ENCODE measurements around the gene RPL6.
"Not testable (repeated sequence)": the region's sequence is repeated elsewhere in the genome, so short reads cannot be mapped to it uniquely, and the experiment has no call there.

RPL6 gene

DNA sequence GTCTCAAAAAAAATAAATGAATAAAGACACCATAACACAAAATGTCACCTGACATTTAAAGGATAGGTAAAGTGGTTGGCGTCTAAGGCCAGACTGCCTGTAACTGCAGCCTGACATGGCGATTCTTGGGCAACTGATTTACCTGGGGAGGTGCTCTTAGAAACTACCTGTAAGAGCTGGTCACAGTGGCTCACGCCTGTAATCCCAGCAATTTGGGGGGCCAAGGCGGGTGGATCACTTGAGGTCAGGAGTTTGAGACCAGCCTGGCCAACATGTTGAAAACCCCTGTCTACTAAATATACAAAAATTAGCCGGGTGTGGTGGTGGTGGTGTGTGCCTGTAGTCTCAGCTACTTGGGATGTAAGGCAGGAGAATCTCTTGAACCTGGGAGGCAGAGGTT, 8.4 kb downstream of the RPL6 start:
- H3K27me3 ChIP-seq (ENCODE audit: insufficient read depth, low read length): no peaks in the 10 kb centered on the region
- no peaks in the 10 kb centered on the region for H3K79me2 ChIP-seq (ENCODE audit: control insufficient read depth, insufficient read depth, low read length, poor library complexity)
- WGBS (ENCODE audit: extremely low coverage, insufficient coverage, insufficient read length): no CpG with 5 or more reads among the region's 5 CpGs
- no peak overlapping the region for H2BK5ac ChIP-seq (ENCODE audit: low read depth, low read length, poor library complexity)
- H2BK12ac ChIP-seq (ENCODE audit: low read length): no peak overlapping the region
- H3K27ac ChIP-seq (ENCODE audit: low read depth, low read length): no peak overlapping the region
- peaks cover 6 to 17% of the 10 kb centered on the region in 2 experiments for H3K36me3 ChIP-seq (ENCODE audit: control insufficient read depth in 1 of 2, insufficient read depth in 2 of 2, low read length in 2 of 2)
- no peak overlapping the region for H3K14ac ChIP-seq (ENCODE audit: low read length)
- H2BK120ac ChIP-seq (ENCODE audit: insufficient read depth, low read length, poor library complexity): no peak overlapping the region
- H3K9ac ChIP-seq (ENCODE audit: low read length): no peak overlapping the region
- H3K4ac ChIP-seq (ENCODE audit: low read depth, low read length): no peak overlapping the region
- H4K12ac ChIP-seq (ENCODE audit: low read depth, low read length): no peak overlapping the region
- no peaks in the 10 kb centered on the region for H3K9me3 ChIP-seq (ENCODE audit: insufficient read depth, low read depth, low read length)
- no peak overlapping the region for H4K91ac ChIP-seq (ENCODE audit: low read depth, low read length)
- no peak overlapping the region for H2AK5ac ChIP-seq (ENCODE audit: low read length)
- no peak overlapping the region for H3K23ac ChIP-seq (ENCODE audit: low read length)
- H4K8ac ChIP-seq (ENCODE audit: low read depth, low read length): no peak overlapping the region
- H3K79me1 ChIP-seq (ENCODE audit: low read length): no peaks in the 10 kb centered on the region
- H2AFZ ChIP-seq (ENCODE audit: insufficient read depth, low read length, poor library complexity): no peak overlapping the region
- H3K4me2 ChIP-seq (ENCODE audit: low read length): no peak overlapping the region
- no peak for DNase-seq
- H3K4me3 ChIP-seq (ENCODE audit: low read depth, low read length): no peak overlapping the region
- H3K4me1 ChIP-seq (ENCODE audit: control insufficient read depth in 1 of 2, insufficient read depth in 2 of 2, low read length in 2 of 2): no peaks in the 10 kb centered on the region
- H3K18ac ChIP-seq (ENCODE audit: low read length): no peak overlapping the region

GRCh38 chr12:112393328-112393727, 16.1 kb downstream of the RPL6 start:
- Histone ChIP-seq H3K27me3 (ENCODE audit: insufficient read depth, low read length) (no peaks in the 10 kb centered on the region), H3K4me3 (ENCODE audit: low read depth, low read length) (no peak overlapping the region), H3K36me3 (ENCODE audit: control insufficient read depth in 1 of 2, insufficient read depth in 2 of 2, low read length in 2 of 2) (no peaks in the 10 kb centered on the region), H4K12ac (ENCODE audit: low read depth, low read length) (no peak overlapping the region), H3K79me2 (ENCODE audit: control insufficient read depth, insufficient read depth, low read length, poor library complexity) (no peaks in the 10 kb centered on the region), H3K18ac (ENCODE audit: low read length) (no peak overlapping the region), H2AK5ac (ENCODE audit: low read length) (no peak overlapping the region), H2BK12ac (ENCODE audit: low read length) (no peak overlapping the region), H2AFZ (ENCODE audit: insufficient read depth, low read length, poor library complexity) (no peak overlapping the region), H4K8ac (ENCODE audit: low read depth, low read length) (no peak overlapping the region), H3K79me1 (ENCODE audit: low read length) (no peaks in the 10 kb centered on the region), H3K4me1 (ENCODE audit: control insufficient read depth in 1 of 2, insufficient read depth in 2 of 2, low read length in 2 of 2) (no peaks in the 10 kb centered on the region), H3K23ac (ENCODE audit: low read length) (no peak overlapping the region), H2BK5ac (ENCODE audit: low read depth, low read length, poor library complexity) (no peak overlapping the region), H2BK120ac (ENCODE audit: insufficient read depth, low read length, poor library complexity) (no peak overlapping the region), H3K9ac (ENCODE audit: low read length) (no peak overlapping the region), H4K91ac (ENCODE audit: low read depth, low read length) (no peak overlapping the region), H3K9me3 (ENCODE audit: insufficient read depth, low read depth, low read length) (no peaks in the 10 kb centered on the region), H3K14ac (ENCODE audit: low read length) (no peak overlapping the region), H3K4me2 (ENCODE audit: low read length) (no peak overlapping the region), H3K4ac (ENCODE audit: low read depth, low read length) (no peak overlapping the region), H3K27ac (ENCODE audit: low read depth, low read length) (no peak overlapping the region)
- WGBS (ENCODE audit: extremely low coverage, insufficient coverage, insufficient read length): no CpG with 5 or more reads among the region's 1 CpG
- DNase-seq: no peak

- H4K12ac ChIP-seq (ENCODE audit: low read depth, low read length); H2BK12ac ChIP-seq (ENCODE audit: low read length); H3K23ac ChIP-seq (ENCODE audit: low read length); H3K4me3 ChIP-seq (ENCODE audit: low read depth, low read length); H4K8ac ChIP-seq (ENCODE audit: low read depth, low read length); H2AFZ ChIP-seq (ENCODE audit: insufficient read depth, low read length, poor library complexity); H3K9me3 ChIP-seq (ENCODE audit: insufficient read depth, low read depth, low read length); H2BK120ac ChIP-seq (ENCODE audit: insufficient read depth, low read length, poor library complexity); H3K14ac ChIP-seq (ENCODE audit: low read length); H3K4me1 ChIP-seq (ENCODE audit: control insufficient read depth in 1 of 2, insufficient read depth in 2 of 2, low read length in 2 of 2); H3K4me2 ChIP-seq (ENCODE audit: low read length); H2AK5ac ChIP-seq (ENCODE audit: low read length); H3K79me1 ChIP-seq (ENCODE audit: low read length); H3K27me3 ChIP-seq (ENCODE audit: insufficient read depth, low read length); H3K4ac ChIP-seq (ENCODE audit: low read depth, low read length); H3K36me3 ChIP-seq (ENCODE audit: control insufficient read depth in 1 of 2, insufficient read depth in 2 of 2, low read length in 2 of 2); H3K79me2 ChIP-seq (ENCODE audit: control insufficient read depth, insufficient read depth, low read length, poor library complexity); H3K9ac ChIP-seq (ENCODE audit: low read length); DNase-seq; H2BK5ac ChIP-seq (ENCODE audit: low read depth, low read length, poor library complexity); H3K27ac ChIP-seq (ENCODE audit: low read depth, low read length); H4K91ac ChIP-seq (ENCODE audit: low read depth, low read length); H3K18ac ChIP-seq (ENCODE audit: low read length): not testable (repeated sequence)
- no CpG with 5 or more reads among the region's 4 CpGs for WGBS (ENCODE audit: extremely low coverage, insufficient coverage, insufficient read length)
These were observed 19.3 kb downstream of the RPL6 start for GRCh38 chr12:112389922-112390654.

GRCh38 chr12:112389228-112389627, 20.2 kb downstream of the RPL6 start:
- no peak overlapping the region for H2BK120ac ChIP-seq (ENCODE audit: insufficient read depth, low read length, poor library complexity)
- H3K27ac ChIP-seq (ENCODE audit: low read depth, low read length): no peak overlapping the region
- no peak overlapping the region for H4K91ac ChIP-seq (ENCODE audit: low read depth, low read length)
- H3K9me3 ChIP-seq (ENCODE audit: insufficient read depth, low read depth, low read length): no peaks in the 10 kb centered on the region
- no peak overlapping the region for H2BK12ac ChIP-seq (ENCODE audit: low read length)
- H2AFZ ChIP-seq (ENCODE audit: insufficient read depth, low read length, poor library complexity): no peak overlapping the region
- no peak overlapping the region for H3K14ac ChIP-seq (ENCODE audit: low read length)
- H3K23ac ChIP-seq (ENCODE audit: low read length): no peak overlapping the region
- no peak for DNase-seq
- H3K4me1 ChIP-seq (ENCODE audit: control insufficient read depth in 1 of 2, insufficient read depth in 2 of 2, low read length in 2 of 2): no peaks in the 10 kb centered on the region
- H3K79me2 ChIP-seq (ENCODE audit: control insufficient read depth, insufficient read depth, low read length, poor library complexity): no peaks in the 10 kb centered on the region
- no peak overlapping the region for H4K12ac ChIP-seq (ENCODE audit: low read depth, low read length)
- no peak overlapping the region for H4K8ac ChIP-seq (ENCODE audit: low read depth, low read length)
- H3K36me3 ChIP-seq (ENCODE audit: control insufficient read depth in 1 of 2, insufficient read depth in 2 of 2, low read length in 2 of 2): no peaks in the 10 kb centered on the region
- H3K79me1 ChIP-seq (ENCODE audit: low read length): no peaks in the 10 kb centered on the region
- H3K4me2 ChIP-seq (ENCODE audit: low read length): no peak overlapping the region
- no peak overlapping the region for H2BK5ac ChIP-seq (ENCODE audit: low read depth, low read length, poor library complexity)
- no peak overlapping the region for H3K4ac ChIP-seq (ENCODE audit: low read depth, low read length)
- H3K4me3 ChIP-seq (ENCODE audit: low read depth, low read length): no peak overlapping the region
- no peak overlapping the region for H2AK5ac ChIP-seq (ENCODE audit: low read length)
- H3K18ac ChIP-seq (ENCODE audit: low read length): no peak overlapping the region
- no peak overlapping the region for H3K9ac ChIP-seq (ENCODE audit: low read length)
- no CpG with 5 or more reads among the region's 4 CpGs for WGBS (ENCODE audit: extremely low coverage, insufficient coverage, insufficient read length)
- H3K27me3 ChIP-seq (ENCODE audit: insufficient read depth, low read length): no peaks in the 10 kb centered on the region

Measured in trophoblast cell (in vitro differentiated cells and primary cell).